Measurements from ENCODE around the gene UFM1.
"Not testable (repeated sequence)": the region's sequence is repeated elsewhere in the genome, so short reads cannot be mapped to it uniquely, and the experiment has no call there.

UFM1 gene

GRCh38 chr13:38349390-38350113, at the start of gene UFM1:
TSS of gene UFM1 (plus strand) at chr13:38349851. CDS start at chr13:38349920, 69 bp downstream.
- peak; percentile 80 for DNase-seq

- no peak for DNase-seq
Observed at GRCh38 chr13:38301236-38301635, 48.4 kb upstream of the UFM1 start.

- DNase-seq = no peak
Observed at GRCh38 chr13:38303816-38304320, 45.8 kb upstream of the UFM1 start.

GRCh38 chr13:38308736-38309135, 40.9 kb upstream of the UFM1 start:
- no peak for DNase-seq

- no peak for DNase-seq
Observed at GRCh38 chr13:38309397-38309796, 40.3 kb upstream of the UFM1 start.

- not testable (repeated sequence) for DNase-seq
Observed at GRCh38 chr13:38311175-38311574, 38.5 kb upstream of the UFM1 start.

- no peak for DNase-seq
Observed at GRCh38 chr13:38316129-38316528, 33.5 kb upstream of the UFM1 start.

- DNase-seq = no peak
Observed at GRCh38 chr13:38321654-38322053, 28.0 kb upstream of the UFM1 start.

GRCh38 chr13:38325426-38325825, 24.2 kb upstream of the UFM1 start:
- no peak for DNase-seq

- no peak for DNase-seq
Observed at GRCh38 chr13:38328699-38329098, 21.0 kb upstream of the UFM1 start.

- no peak for DNase-seq
Observed at GRCh38 chr13:38334845-38335244, 14.8 kb upstream of the UFM1 start.

- DNase-seq = no peak
Observed at GRCh38 chr13:38338089-38338488, 11.6 kb upstream of the UFM1 start.

GRCh38 chr13:38340624-38341023, 9.0 kb upstream of the UFM1 start:
- no peak for DNase-seq

GRCh38 chr13:38341149-38341692, 8.4 kb upstream of the UFM1 start:
- no peak for DNase-seq

- no peak for DNase-seq
Observed at GRCh38 chr13:38346764-38347163, 2.9 kb upstream of the UFM1 start.

- DNase-seq = peak; percentile 3
Observed at GRCh38 chr13:38348861-38349389, 726 bp upstream of the UFM1 start.

- DNase-seq = peak; percentile 53
Observed at GRCh38 chr13:38350114-38350617, 515 bp downstream of the UFM1 start.

GRCh38 chr13:38355595-38356119, 6.0 kb downstream of the UFM1 start:
- DNase-seq = no peak

- no peak for DNase-seq
Observed at GRCh38 chr13:38358684-38359083, 9.0 kb downstream of the UFM1 start.

- no peak for DNase-seq
Observed at GRCh38 chr13:38361542-38362262, 12.1 kb downstream of the UFM1 start.

GRCh38 chr13:38363219-38363618, 13.6 kb downstream of the UFM1 start:
- DNase-seq = no peak

- not testable (repeated sequence) for DNase-seq
Observed at GRCh38 chr13:38363746-38364145, 14.1 kb downstream of the UFM1 start.

- no peak for DNase-seq
Observed at GRCh38 chr13:38365661-38366060, 16.0 kb downstream of the UFM1 start.
